Natural killer cell (primary cell): ENCODE measurements around the gene PTPRT. TPM values are rescaled to one million over a fixed set of nuclear protein-coding genes. Genes with fewer than 3 reads are reported as not detected.

Experiments used
- ATAC-seq, 3 donors: fragments of 150-1000 bp in 2 of 3; fragments of 200-7000 bp in 1 of 3; cut with Tn5 transposase; 1 replicate in 1 of 3; 2 replicates in 2 of 3; pipeline ENCODE4 v1.10.0; 2021; ENCODE audit warnings: mild to moderate bottlenecking in 2 of 3, moderate library complexity in 2 of 3
- DNase-seq, 2 donors: peaks; one replicate each; pipeline versions ENCODE4 v3.0.0 to v3.0.0-alpha.2; 2013 to 2021; ENCODE audit warnings: mixed read lengths in 1 of 2
- H3K27ac ChIP-seq: one replicate; pipeline ENCODE4 v1.5.1; 2013; ENCODE audit warnings: mild to moderate bottlenecking, low read length
- H3K27me3 ChIP-seq: one replicate; pipeline ENCODE4 v1.6.1; 2013; ENCODE audit warnings: low read length; ENCODE audit not compliant: control insufficient read depth, insufficient read depth
- H3K36me3 ChIP-seq: one replicate; pipeline ENCODE4 v1.6.1; 2013; ENCODE audit warnings: low read length; ENCODE audit not compliant: control insufficient read depth, insufficient read depth
- H3K4me1 ChIP-seq: one replicate; pipeline ENCODE4 v1.6.1; 2013; ENCODE audit warnings: low read length; ENCODE audit not compliant: control insufficient read depth, insufficient read depth
- H3K4me3 ChIP-seq: one replicate; pipeline ENCODE4 v1.5.1; 2013; ENCODE audit warnings: low read length
- H3K9me3 ChIP-seq: one replicate; pipeline ENCODE4 v1.6.1; 2013; ENCODE audit warnings: low read length; ENCODE audit not compliant: control insufficient read depth, insufficient read depth
- H3K27ac Mint-ChIP-seq, 2 donors: one replicate each; pipeline ENCODE4 v1.8.0; 2022; ENCODE audit warnings: mild to moderate bottlenecking in 2 of 2, mixed read lengths in 2 of 2, moderate library complexity in 1 of 2
- H3K27me3 Mint-ChIP-seq, 2 donors: one replicate each; pipeline ENCODE4 v1.8.0; 2022; ENCODE audit warnings: low read depth in 2 of 2, mixed read lengths in 2 of 2
- H3K36me3 Mint-ChIP-seq: one replicate; pipeline ENCODE4 v1.8.0; 2022; ENCODE audit warnings: mixed read lengths
- H3K4me1 Mint-ChIP-seq, 2 donors: one replicate each; pipeline ENCODE4 v1.8.0; 2022; ENCODE audit warnings: mixed read lengths in 2 of 2
- H3K4me3 Mint-ChIP-seq: one replicate; pipeline ENCODE4 v1.8.0; 2022; ENCODE audit warnings: mild to moderate bottlenecking, moderate library complexity, mixed read lengths
- H3K9me3 Mint-ChIP-seq, 2 donors: one replicate each; pipeline ENCODE4 v1.8.0; 2022; ENCODE audit warnings: mixed read lengths in 2 of 2
- WGBS: methylation state at CpG from one replicate; pipeline ENCODE4 v1.1.7; 2013; ENCODE audit warnings: missing lambda C conversion rate; ENCODE audit not compliant: insufficient coverage; 5-methylcytosine and 5-hydroxymethylcytosine counted together
- intact Hi-C: fragments of 100-400 bp; cut with micrococcal nuclease; formaldehyde crosslinking; loops from one replicate; pipeline ENCODE4 v1.14.2; 2022
- total RNA-seq, 4 donors: library from RNA; stranded (reverse); fragments of 120-200 nt in 1 of 4; gene quantifications; one replicate each; pipeline versions ENCODE4 v1.2.3 to v1.2.4, GENCODE V29; 2013 to 2022
- TF ChIP-seq, protein P1 (sequence below): fragments of 200-600 bp; IDR thresholded peaks from one replicate; pipeline ENCODE4 v1.8.0; 2022; ENCODE audit warnings: antibody characterized with exemption

Gene PTPRT
- total RNA-seq, 3 donors from 2014 or later (not counting 1 experiment from before 2014, with no cell fraction given) = not detected

DNA sequence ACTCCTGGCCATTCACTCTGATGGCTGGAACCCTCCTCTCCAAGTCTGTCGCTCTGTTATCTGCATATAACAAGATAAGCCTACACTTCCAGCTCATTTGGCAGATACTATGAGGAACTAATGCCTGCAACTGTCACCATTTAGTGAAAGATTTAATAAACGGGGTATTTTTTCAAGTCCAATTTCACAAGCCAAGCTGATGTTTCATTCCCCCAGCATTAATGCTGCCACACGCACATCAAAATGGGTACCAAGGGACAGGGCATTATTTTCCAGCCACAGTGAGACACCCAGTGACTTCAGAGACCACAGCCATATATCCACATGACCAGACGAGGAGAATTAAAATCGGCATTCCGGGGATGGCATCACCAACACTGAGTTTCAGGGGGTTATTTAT lies 175.5 kb downstream of the PTPRT start:
- no peak for ATAC-seq
- peaks cover 3% of the 10 kb centered on the region for H3K9me3 ChIP-seq
- H3K27ac ChIP-seq = no peak overlapping the region
- no peak for DNase-seq
- Mint-ChIP-seq H3K27me3 (peaks cover 6 to 11% of the 10 kb centered on the region in 2 donors), H3K36me3 (no peaks in the 10 kb centered on the region), H3K9me3 (peaks cover 5% of the 10 kb centered on the region in 2 donors), H3K4me3 (no peak overlapping the region), H3K4me1 (no peaks in the 10 kb centered on the region), H3K27ac (no peak overlapping the region)
- TF ChIP-seq, protein P1, sequence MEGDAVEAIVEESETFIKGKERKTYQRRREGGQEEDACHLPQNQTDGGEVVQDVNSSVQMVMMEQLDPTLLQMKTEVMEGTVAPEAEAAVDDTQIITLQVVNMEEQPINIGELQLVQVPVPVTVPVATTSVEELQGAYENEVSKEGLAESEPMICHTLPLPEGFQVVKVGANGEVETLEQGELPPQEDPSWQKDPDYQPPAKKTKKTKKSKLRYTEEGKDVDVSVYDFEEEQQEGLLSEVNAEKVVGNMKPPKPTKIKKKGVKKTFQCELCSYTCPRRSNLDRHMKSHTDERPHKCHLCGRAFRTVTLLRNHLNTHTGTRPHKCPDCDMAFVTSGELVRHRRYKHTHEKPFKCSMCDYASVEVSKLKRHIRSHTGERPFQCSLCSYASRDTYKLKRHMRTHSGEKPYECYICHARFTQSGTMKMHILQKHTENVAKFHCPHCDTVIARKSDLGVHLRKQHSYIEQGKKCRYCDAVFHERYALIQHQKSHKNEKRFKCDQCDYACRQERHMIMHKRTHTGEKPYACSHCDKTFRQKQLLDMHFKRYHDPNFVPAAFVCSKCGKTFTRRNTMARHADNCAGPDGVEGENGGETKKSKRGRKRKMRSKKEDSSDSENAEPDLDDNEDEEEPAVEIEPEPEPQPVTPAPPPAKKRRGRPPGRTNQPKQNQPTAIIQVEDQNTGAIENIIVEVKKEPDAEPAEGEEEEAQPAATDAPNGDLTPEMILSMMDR = no peak
- 82% methylated on average over 3 of the region's 6 CpGs for WGBS
- no peaks in the 10 kb centered on the region for H3K4me1 ChIP-seq
- intact Hi-C loops = no loop called here
- no peak overlapping the region for H3K4me3 ChIP-seq
- no peaks in the 10 kb centered on the region for H3K36me3 ChIP-seq
- no peaks in the 10 kb centered on the region for H3K27me3 ChIP-seq

DNA sequence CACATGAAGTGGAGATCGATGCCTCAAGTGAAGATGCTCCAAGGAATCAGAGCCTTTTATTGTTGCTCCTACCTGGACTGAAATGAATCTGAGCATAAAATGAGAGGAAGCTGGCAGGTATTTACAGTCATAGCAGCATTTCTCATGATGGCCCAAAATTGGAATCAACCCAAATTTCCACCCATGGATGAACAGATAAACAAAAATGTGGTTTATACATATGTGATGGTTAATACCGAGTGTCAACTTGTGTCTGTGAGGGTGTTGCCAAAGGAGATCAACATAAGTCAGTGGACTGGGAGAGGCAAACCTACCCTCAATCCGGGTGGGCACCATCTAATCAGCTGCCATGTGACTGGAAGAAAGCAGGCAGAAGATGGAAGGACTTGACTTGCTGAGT lies 178.2 kb downstream of the PTPRT start:
- H3K36me3 Mint-ChIP-seq = no peaks in the 10 kb centered on the region
- Histone ChIP-seq H3K9me3 (no peaks in the 10 kb centered on the region), H3K4me3 (no peak overlapping the region), H3K27ac (no peak overlapping the region), H3K36me3 (no peaks in the 10 kb centered on the region), H3K27me3 (no peaks in the 10 kb centered on the region), H3K4me1 (no peaks in the 10 kb centered on the region)
- no peak overlapping the region for H3K27ac Mint-ChIP-seq
- H3K9me3 Mint-ChIP-seq = peaks cover 5% of the 10 kb centered on the region in 2 donors
- TF ChIP-seq, protein P1 = no peak
- no peak for DNase-seq
- ATAC-seq = no peak
- H3K27me3 Mint-ChIP-seq = peaks cover 4% of the 10 kb centered on the region in 2 donors
- no peak overlapping the region for H3K4me3 Mint-ChIP-seq
- intact Hi-C loops = no loop called here
- 88% methylated on average over 3 of the region's 3 CpGs for WGBS
- no peaks in the 10 kb centered on the region for H3K4me1 Mint-ChIP-seq

DNA sequence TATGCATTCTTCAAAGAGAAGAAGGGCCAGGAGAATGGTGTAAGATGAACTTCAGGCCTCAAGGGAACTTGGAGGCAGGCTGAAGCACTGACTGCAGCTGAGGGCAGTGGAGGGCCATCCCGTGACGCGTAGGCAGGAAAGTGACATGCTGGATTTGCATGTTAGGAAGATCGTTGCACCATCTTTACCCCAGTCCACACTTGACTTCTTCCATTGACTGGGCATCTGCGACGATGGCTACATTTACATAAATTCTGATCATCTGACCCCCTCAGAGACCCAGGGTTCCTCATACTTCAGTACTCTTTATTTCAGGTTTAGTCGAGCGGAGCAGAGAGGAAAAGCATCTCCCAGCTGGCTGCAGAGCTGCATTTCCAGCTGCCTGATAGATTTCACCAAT lies 180.2 kb downstream of the PTPRT start:
- Mint-ChIP-seq H3K36me3 (no peaks in the 10 kb centered on the region), H3K27ac (no peak overlapping the region), H3K4me3 (no peak overlapping the region), H3K27me3 (no peaks in the 10 kb centered on the region), H3K9me3 (peaks cover 5% of the 10 kb centered on the region in 2 donors), H3K4me1 (no peaks in the 10 kb centered on the region)
- H3K9me3 ChIP-seq = no peaks in the 10 kb centered on the region
- TF ChIP-seq, protein P1 = no peak
- H3K4me1 ChIP-seq = no peaks in the 10 kb centered on the region
- WGBS = 93% methylated on average over 8 of the region's 8 CpGs
- ATAC-seq (no peak), DNase-seq (no peak)
- H3K4me3 ChIP-seq = no peak overlapping the region
- no peak overlapping the region for H3K27ac ChIP-seq
- intact Hi-C loops = no loop called here
- no peaks in the 10 kb centered on the region for H3K27me3 ChIP-seq
- no peaks in the 10 kb centered on the region for H3K36me3 ChIP-seq

DNA sequence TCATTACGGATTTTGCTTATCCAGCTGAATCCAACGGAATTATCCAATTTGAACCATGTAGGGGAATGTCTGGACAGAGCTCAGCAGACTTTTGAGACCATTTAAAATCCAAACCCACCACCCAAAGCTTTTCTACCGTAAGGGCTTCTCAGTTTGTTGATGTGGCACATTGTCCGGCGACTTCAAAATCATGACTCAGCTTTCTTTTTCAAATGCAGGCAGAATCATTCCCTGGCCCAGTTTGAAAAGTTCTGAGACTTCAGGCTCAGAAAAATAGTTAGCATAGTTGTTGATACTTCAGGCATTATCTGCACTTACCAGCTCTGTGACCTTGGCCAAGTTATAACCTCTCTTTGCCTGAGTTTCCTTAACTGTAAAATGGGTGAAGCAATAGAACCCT lies 182.2 kb downstream of the PTPRT start:
- Histone ChIP-seq H3K4me3 (no peak overlapping the region), H3K27ac (no peak overlapping the region), H3K9me3 (no peaks in the 10 kb centered on the region), H3K27me3 (no peaks in the 10 kb centered on the region), H3K4me1 (no peaks in the 10 kb centered on the region), H3K36me3 (no peaks in the 10 kb centered on the region)
- intact Hi-C loops = no loop called here
- Mint-ChIP-seq H3K9me3 (peaks cover 5% of the 10 kb centered on the region in 2 donors), H3K4me3 (no peak overlapping the region), H3K4me1 (no peaks in the 10 kb centered on the region), H3K36me3 (no peaks in the 10 kb centered on the region), H3K27ac (no peak overlapping the region), H3K27me3 (no peaks in the 10 kb centered on the region)
- 87% methylated on average over 5 of the region's 5 CpGs for WGBS
- ATAC-seq (no peak), DNase-seq (no peak)
- TF ChIP-seq, protein P1 = no peak
